Neural cell (in vitro differentiated cells): ENCODE data around the gene DNAJB12.

Experiments
- EZH2 ChIP-seq: fragments of 200-600, 300-800 bp; shearing (Covaris generic), sonication (generic); IDR thresholded peaks from 2 replicates; pipeline ENCODE4 v1.6.1; 2014; ENCODE audit warnings: antibody characterized with exemption, low read length, borderline replicate concordance, mild to moderate bottlenecking; ENCODE audit not compliant: insufficient read depth, poor library complexity, severe bottlenecking
- POLR2AphosphoS5 ChIP-seq: IDR thresholded peaks from 2 replicates; pipeline ENCODE4 v1.6.1; 2012
- RAD21 ChIP-seq: fragments of 450-650 bp; conservative IDR thresholded peaks from 2 replicates; pipeline ENCODE4 v1.6.1; 2014; ENCODE audit warnings: antibody characterized with exemption, mild to moderate bottlenecking, moderate library complexity
- REST ChIP-seq: IDR thresholded peaks from 2 replicates; pipeline ENCODE4 v1.6.1; 2012; ENCODE audit warnings: borderline replicate concordance
- TF ChIP-seq, protein P1 (sequence below): fragments of 450-650 bp; IDR thresholded peaks from 2 replicates; pipeline ENCODE4 v1.5.1; 2014; ENCODE audit warnings: antibody characterized with exemption, mild to moderate bottlenecking, moderate library complexity; ENCODE audit not compliant: poor library complexity, severe bottlenecking

DNA sequence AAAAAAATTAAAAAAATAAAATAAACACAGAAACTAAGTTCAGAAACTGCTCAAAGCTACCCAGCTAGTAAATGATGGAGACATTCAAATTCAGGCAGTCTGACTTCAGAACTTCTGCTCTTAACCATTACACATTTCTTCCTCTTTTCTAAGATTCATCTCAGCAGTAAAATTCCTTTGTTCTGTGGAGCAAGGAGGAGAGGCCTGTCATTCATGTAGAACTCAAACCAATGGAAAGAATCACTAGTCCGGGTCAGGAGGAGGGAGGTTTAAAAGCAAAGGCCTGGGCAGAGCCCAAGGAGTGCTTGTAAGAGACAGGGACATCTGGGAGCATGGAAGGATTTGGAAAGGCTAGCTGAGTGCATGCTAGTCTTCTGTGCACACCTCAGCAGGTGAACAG lies 37.9 kb upstream of the DNAJB12 start:
- TF ChIP-seq, protein P1, sequence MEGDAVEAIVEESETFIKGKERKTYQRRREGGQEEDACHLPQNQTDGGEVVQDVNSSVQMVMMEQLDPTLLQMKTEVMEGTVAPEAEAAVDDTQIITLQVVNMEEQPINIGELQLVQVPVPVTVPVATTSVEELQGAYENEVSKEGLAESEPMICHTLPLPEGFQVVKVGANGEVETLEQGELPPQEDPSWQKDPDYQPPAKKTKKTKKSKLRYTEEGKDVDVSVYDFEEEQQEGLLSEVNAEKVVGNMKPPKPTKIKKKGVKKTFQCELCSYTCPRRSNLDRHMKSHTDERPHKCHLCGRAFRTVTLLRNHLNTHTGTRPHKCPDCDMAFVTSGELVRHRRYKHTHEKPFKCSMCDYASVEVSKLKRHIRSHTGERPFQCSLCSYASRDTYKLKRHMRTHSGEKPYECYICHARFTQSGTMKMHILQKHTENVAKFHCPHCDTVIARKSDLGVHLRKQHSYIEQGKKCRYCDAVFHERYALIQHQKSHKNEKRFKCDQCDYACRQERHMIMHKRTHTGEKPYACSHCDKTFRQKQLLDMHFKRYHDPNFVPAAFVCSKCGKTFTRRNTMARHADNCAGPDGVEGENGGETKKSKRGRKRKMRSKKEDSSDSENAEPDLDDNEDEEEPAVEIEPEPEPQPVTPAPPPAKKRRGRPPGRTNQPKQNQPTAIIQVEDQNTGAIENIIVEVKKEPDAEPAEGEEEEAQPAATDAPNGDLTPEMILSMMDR = no peak
- TF ChIP-seq POLR2AphosphoS5 (no peak), EZH2 (no peak), RAD21 (no peak), REST (no peak)
